LNCaP clone FGC (cell line): Measurements from ENCODE around the gene EVC.
"Not testable (repeated sequence)": the region's sequence is repeated elsewhere in the genome, so short reads cannot be mapped to it uniquely, and the experiment has no call there.

Experiments used
- DNase-seq: peaks from one replicate; pipeline ENCODE4 v3.0.0-alpha.2; 2011; ENCODE audit warnings: low read depth
- H3K4me3 ChIP-seq: 2 replicates; pipeline ENCODE4 v1.5.1; 2011; ENCODE audit warnings: mild to moderate bottlenecking, low read depth, low read length, control low read depth
- CTCF ChIP-seq: IDR thresholded peaks from 2 replicates; pipeline ENCODE4 v1.5.1; 2012; ENCODE audit warnings: mild to moderate bottlenecking; ENCODE audit not compliant: control insufficient read depth, insufficient read depth; ENCODE audit errors: extremely low read depth

The EVC gene

GRCh38 chr4:5836943-5837342, 125.9 kb downstream of the EVC start:
- TF ChIP-seq CTCF, result no peak
- peak; percentile 13 for DNase-seq
- no peak overlapping the region for H3K4me3 ChIP-seq

- not testable (repeated sequence) for H3K4me3 ChIP-seq, DNase-seq
These were observed 126.5 kb downstream of the EVC start for GRCh38 chr4:5837483-5837882.

- no peak for TF ChIP-seq CTCF
- no peak for DNase-seq
- no peak overlapping the region for H3K4me3 ChIP-seq
These were observed 128.3 kb downstream of the EVC start for GRCh38 chr4:5839332-5839731.

- no peak for TF ChIP-seq CTCF
- no peak for DNase-seq
- no peak overlapping the region for H3K4me3 ChIP-seq
These were observed 129.0 kb downstream of the EVC start for GRCh38 chr4:5839751-5840674.

- no peak overlapping the region for H3K4me3 ChIP-seq
- DNase-seq, result no peak
- no peak for TF ChIP-seq CTCF
These were observed 131.5 kb downstream of the EVC start for GRCh38 chr4:5842456-5842855.

- no peak for DNase-seq
- H3K4me3 ChIP-seq, result no peak overlapping the region
- TF ChIP-seq CTCF, result no peak
These were observed 132.9 kb downstream of the EVC start for GRCh38 chr4:5843573-5844530.
